SU-DHL-6 (cell line): Measurements from ENCODE around the gene OR51D1.

ENCODE experiments used
- H2AFZ ChIP-seq: fragments of 200-600 bp; sonication (generic); 2 replicates; pipeline ENCODE4 v1.6.1; 2014; ENCODE audit warnings: low read depth, mild to moderate bottlenecking, moderate library complexity, mixed read lengths, antibody characterized with exemption, low read length; ENCODE audit not compliant: severe bottlenecking
- H3F3A ChIP-seq: fragments of 200-600 bp; shearing (Covaris generic); 2 replicates; pipeline ENCODE4 v1.6.0; 2016; ENCODE audit warnings: antibody characterized with exemption, mild to moderate bottlenecking; ENCODE audit not compliant: insufficient read depth
- H3K27ac ChIP-seq: fragments of 200-600 bp; sonication (generic); 2 replicates; pipeline ENCODE4 v1.5.1; 2016; ENCODE audit warnings: low read depth, mild to moderate bottlenecking, low read length, moderate library complexity, mixed read lengths
- H3K27me3 ChIP-seq: fragments of 200-600 bp; sonication (generic), shearing (Covaris generic); 2 replicates; pipeline ENCODE4 v1.6.0; 2014; ENCODE audit warnings: mild to moderate bottlenecking, low read length
- H3K36me3 ChIP-seq: fragments of 200-600 bp; sonication (generic); 2 replicates; pipeline ENCODE4 v1.6.1; 2014; ENCODE audit warnings: mild to moderate bottlenecking, low read length, mixed read lengths
- H3K4me2 ChIP-seq: fragments of 300-600, 200-600 bp; shearing (Covaris generic), sonication (generic); 2 replicates; pipeline ENCODE4 v1.6.0; 2014; ENCODE audit warnings: low read length, low read depth, mild to moderate bottlenecking; ENCODE audit not compliant: poor library complexity, severe bottlenecking
- H3K4me3 ChIP-seq: fragments of 200-600 bp; sonication (generic); 2 replicates; pipeline ENCODE4 v1.5.1; 2014; ENCODE audit warnings: antibody characterized with exemption, low read length, mild to moderate bottlenecking, mixed read lengths; ENCODE audit not compliant: insufficient read depth, poor library complexity, severe bottlenecking
- H3K79me2 ChIP-seq: fragments of 200-600 bp; sonication (generic); 2 replicates; pipeline ENCODE4 v1.6.1; 2014; ENCODE audit warnings: mild to moderate bottlenecking, low read length, moderate library complexity; ENCODE audit not compliant: insufficient read depth
- H3K9ac ChIP-seq: fragments of 200-600 bp; sonication (generic); 2 replicates; pipeline ENCODE4 v1.7.0; 2014; ENCODE audit warnings: mild to moderate bottlenecking, low read length
- H3K9me2 ChIP-seq: fragments of 200-600 bp; sonication (generic); replicated peaks from 2 replicates; pipeline ENCODE4 v1.6.1; 2014; ENCODE audit warnings: low read length; ENCODE audit not compliant: insufficient read depth
- H3K9me3 ChIP-seq: fragments of 200-600 bp; sonication (generic); 2 replicates; pipeline ENCODE4 v1.6.1; 2014; ENCODE audit warnings: low read length, mixed read lengths; ENCODE audit not compliant: insufficient read depth
- H4K20me1 ChIP-seq: fragments of 200-600 bp; sonication (generic); 2 replicates; pipeline ENCODE4 v1.6.1; 2014; ENCODE audit warnings: low read depth, mild to moderate bottlenecking, antibody characterized with exemption, low read length, moderate library complexity, mixed read lengths
- EZH2phosphoT487 ChIP-seq: fragments of 200-600 bp; sonication (generic), shearing (Covaris generic); conservative IDR thresholded peaks from 2 replicates; pipeline ENCODE4 v1.6.1; 2018; ENCODE audit warnings: mild to moderate bottlenecking, antibody characterized with exemption, low read length, moderate library complexity, mixed read lengths
- TF ChIP-seq, protein P1 (sequence below): fragments of 200-600 bp; sonication (generic); IDR thresholded peaks from one replicate; pipeline ENCODE4 v1.5.1; 2017; ENCODE audit warnings: antibody characterized with exemption, mild to moderate bottlenecking, low read length, moderate library complexity; ENCODE audit not compliant: insufficient read depth, poor library complexity, severe bottlenecking

Gene OR51D1

DNA sequence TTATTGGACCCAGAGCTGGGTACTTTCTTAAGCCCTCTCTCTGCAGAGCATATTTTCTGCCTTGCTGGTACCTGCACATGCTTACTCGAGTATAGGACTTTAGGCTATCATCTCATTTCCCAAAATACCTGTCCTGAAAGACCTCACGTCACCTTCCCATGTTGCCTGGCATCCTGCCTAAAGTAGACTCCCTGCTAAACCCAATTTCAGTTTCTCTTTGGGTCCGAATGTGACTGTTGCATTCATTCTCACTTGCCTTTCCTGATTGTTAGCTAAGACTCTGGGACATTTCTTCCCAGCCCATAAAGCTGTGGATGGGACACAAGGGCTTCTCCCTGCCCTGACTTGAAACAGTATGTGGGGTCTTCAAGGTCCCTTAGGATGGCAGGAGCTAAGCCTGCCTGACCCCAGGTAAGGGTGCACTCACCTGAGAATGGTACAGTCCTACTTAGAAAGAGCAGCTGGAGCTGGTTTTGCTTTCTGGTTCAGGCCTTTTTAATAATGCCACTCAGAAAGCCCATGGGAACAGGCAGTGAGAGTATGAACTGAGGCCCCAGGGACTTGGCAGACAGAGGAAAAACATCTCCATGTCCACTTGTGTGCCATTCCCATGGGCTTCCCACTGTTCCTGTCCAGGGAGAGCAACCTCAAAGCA, 47.5 kb downstream of the OR51D1 start:
- H3F3A ChIP-seq = no peaks in the 10 kb centered on the region
- H3K79me2 ChIP-seq = no peaks in the 10 kb centered on the region
- H2AFZ ChIP-seq = no peak overlapping the region
- H3K27me3 ChIP-seq = no peaks in the 10 kb centered on the region
- no peak for TF ChIP-seq EZH2phosphoT487
- TF ChIP-seq, protein P1, sequence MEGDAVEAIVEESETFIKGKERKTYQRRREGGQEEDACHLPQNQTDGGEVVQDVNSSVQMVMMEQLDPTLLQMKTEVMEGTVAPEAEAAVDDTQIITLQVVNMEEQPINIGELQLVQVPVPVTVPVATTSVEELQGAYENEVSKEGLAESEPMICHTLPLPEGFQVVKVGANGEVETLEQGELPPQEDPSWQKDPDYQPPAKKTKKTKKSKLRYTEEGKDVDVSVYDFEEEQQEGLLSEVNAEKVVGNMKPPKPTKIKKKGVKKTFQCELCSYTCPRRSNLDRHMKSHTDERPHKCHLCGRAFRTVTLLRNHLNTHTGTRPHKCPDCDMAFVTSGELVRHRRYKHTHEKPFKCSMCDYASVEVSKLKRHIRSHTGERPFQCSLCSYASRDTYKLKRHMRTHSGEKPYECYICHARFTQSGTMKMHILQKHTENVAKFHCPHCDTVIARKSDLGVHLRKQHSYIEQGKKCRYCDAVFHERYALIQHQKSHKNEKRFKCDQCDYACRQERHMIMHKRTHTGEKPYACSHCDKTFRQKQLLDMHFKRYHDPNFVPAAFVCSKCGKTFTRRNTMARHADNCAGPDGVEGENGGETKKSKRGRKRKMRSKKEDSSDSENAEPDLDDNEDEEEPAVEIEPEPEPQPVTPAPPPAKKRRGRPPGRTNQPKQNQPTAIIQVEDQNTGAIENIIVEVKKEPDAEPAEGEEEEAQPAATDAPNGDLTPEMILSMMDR = no peak
- H4K20me1 ChIP-seq = no peaks in the 10 kb centered on the region
- no peaks in the 10 kb centered on the region for H3K9me2 ChIP-seq
- H3K27ac ChIP-seq = no peak overlapping the region
- no peak overlapping the region for H3K4me3 ChIP-seq
- no peak overlapping the region for H3K4me2 ChIP-seq
- H3K9me3 ChIP-seq = no peaks in the 10 kb centered on the region
- H3K36me3 ChIP-seq = no peaks in the 10 kb centered on the region
- H3K9ac ChIP-seq = no peak overlapping the region
